Uterus (tissue), 2 donors: ENCODE results near the gene FANCC.

Experiments used
- POLR2A ChIP-seq, 2 donors: fragments of 450-650 bp; IDR thresholded peaks; one replicate each; pipeline ENCODE4 v1.6.1; 2016; ENCODE audit warnings: antibody characterized with exemption in 2 of 2, mild to moderate bottlenecking in 1 of 2, moderate library complexity in 1 of 2
- TF ChIP-seq, protein P1 (sequence below), 4 experiments: fragments of 200-600 bp in 2 of 4; fragments of 450-650 bp in 2 of 4; sonication (generic) in 2 of 4; IDR thresholded peaks; one replicate each; pipeline ENCODE4 v1.5.1; 2016 to 2019; ENCODE audit warnings: antibody characterized with exemption in 4 of 4, mild to moderate bottlenecking in 2 of 4, moderate library complexity in 1 of 4

DNA sequence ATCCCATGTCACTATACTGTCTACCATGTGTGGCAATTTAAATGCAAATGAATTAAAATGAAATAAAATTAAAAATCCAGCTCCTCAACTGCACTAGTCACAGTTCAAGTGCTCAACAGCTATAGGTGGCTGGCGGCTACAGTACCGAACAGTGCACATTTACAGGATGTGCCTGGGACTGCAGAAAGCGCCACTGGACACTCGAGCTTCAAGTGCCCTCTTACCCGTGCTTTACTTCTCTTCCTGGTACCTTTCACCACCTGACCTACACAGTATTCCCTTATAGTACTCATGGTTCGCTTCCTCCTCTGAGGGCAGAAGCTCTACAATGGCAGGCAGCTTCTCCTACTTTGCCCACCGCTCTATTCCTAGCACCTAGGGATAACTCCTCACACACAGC lies 166.6 kb downstream of the FANCC start:
- TF ChIP-seq, protein P1, sequence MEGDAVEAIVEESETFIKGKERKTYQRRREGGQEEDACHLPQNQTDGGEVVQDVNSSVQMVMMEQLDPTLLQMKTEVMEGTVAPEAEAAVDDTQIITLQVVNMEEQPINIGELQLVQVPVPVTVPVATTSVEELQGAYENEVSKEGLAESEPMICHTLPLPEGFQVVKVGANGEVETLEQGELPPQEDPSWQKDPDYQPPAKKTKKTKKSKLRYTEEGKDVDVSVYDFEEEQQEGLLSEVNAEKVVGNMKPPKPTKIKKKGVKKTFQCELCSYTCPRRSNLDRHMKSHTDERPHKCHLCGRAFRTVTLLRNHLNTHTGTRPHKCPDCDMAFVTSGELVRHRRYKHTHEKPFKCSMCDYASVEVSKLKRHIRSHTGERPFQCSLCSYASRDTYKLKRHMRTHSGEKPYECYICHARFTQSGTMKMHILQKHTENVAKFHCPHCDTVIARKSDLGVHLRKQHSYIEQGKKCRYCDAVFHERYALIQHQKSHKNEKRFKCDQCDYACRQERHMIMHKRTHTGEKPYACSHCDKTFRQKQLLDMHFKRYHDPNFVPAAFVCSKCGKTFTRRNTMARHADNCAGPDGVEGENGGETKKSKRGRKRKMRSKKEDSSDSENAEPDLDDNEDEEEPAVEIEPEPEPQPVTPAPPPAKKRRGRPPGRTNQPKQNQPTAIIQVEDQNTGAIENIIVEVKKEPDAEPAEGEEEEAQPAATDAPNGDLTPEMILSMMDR (IDR thresholded peaks at IDR 0.05), result no peak
- no peak for TF ChIP-seq POLR2A (IDR thresholded peaks at IDR 0.05)
